Endothelial cell of umbilical vein (primary cell): ENCODE measurements around the gene RBM20. TPM values are rescaled to one million over a fixed set of nuclear protein-coding genes. Genes with fewer than 3 reads are reported as not detected.

ENCODE experiments used
- BruUV-seq: library from RNA; stranded (reverse); fragments of 400-500 nt; replicated peaks from 2 replicates; lab custom pipeline; 2021; lab: Mats Ljungman, UMichigan
- CTCF ChIA-PET: fragments of 300-600, 350-600 bp; sonication (Branson Sonifier 250); formaldehyde crosslinking; loops from one replicate; lab custom pipeline; 2021; ENCODE audit warnings: antibody characterized with exemption, inconsistent platforms; lab: Charles Lee
- POLR2A ChIA-PET: fragments of 300-600, 350-600 bp; sonication (Branson Sonifier 250); formaldehyde crosslinking; loops from one replicate; lab custom pipeline; 2021; ENCODE audit warnings: antibody characterized with exemption, inconsistent platforms; lab: Charles Lee
- DNase-seq: peaks from one replicate; pipeline ENCODE4 v3.0.0-alpha.2; 2011; ENCODE audit warnings: low read depth, low spot score
- FAIRE-seq: peaks from 2 replicates; lab custom pipeline; 2011; peaks lifted over from hg19 to GRCh38; lab: Jason Lieb, UNC
- H2AFZ ChIP-seq: 2 replicates; pipeline ENCODE4 v1.6.0; 2012; ENCODE audit warnings: low read depth, low read length, control low read depth, inconsistent platforms
- H3K27ac ChIP-seq: 2 replicates; pipeline ENCODE4 v1.5.1; 2011; ENCODE audit warnings: low read depth, mild to moderate bottlenecking, control low read depth, low read length, moderate library complexity; ENCODE audit not compliant: insufficient read depth
- H3K27me3 ChIP-seq, 2 experiments: 2 replicates each; pipeline versions ENCODE4 v1.6.0 to v1.6.1; 2011; ENCODE audit warnings: low read length in 2 of 2, mixed read lengths in 1 of 2; ENCODE audit not compliant: control insufficient read depth in 2 of 2, insufficient read depth in 2 of 2
- H3K36me3 ChIP-seq, 2 experiments: 2 replicates in 1 of 2; 3 replicates in 1 of 2; pipeline ENCODE4 v1.5.1; 2011; ENCODE audit warnings: low read length in 2 of 2, mild to moderate bottlenecking in 1 of 2, moderate library complexity in 1 of 2; ENCODE audit not compliant: control insufficient read depth in 2 of 2, insufficient read depth in 2 of 2; ENCODE audit errors: extremely low read depth in 1 of 2
- H3K4me1 ChIP-seq: 3 replicates; pipeline ENCODE4 v1.5.1; 2011; ENCODE audit warnings: mild to moderate bottlenecking, low read length; ENCODE audit not compliant: control insufficient read depth, insufficient read depth; ENCODE audit errors: extremely low read depth
- H3K4me2 ChIP-seq: 2 replicates; pipeline ENCODE4 v1.6.1; 2011; ENCODE audit warnings: low read length, control low read depth, mixed read lengths; ENCODE audit not compliant: insufficient read depth
- H3K4me3 ChIP-seq, 3 experiments: fragments of 200-600 bp in 1 of 3; sonication (generic), shearing (Covaris generic) in 1 of 3; replicated peaks in 1 of 3; 2 replicates each; pipeline ENCODE4 v1.5.1; 2011 to 2016; ENCODE audit warnings: control low read depth in 3 of 3, low read length in 3 of 3, mild to moderate bottlenecking in 2 of 3, inconsistent platforms in 1 of 3, low read depth in 1 of 3, moderate library complexity in 1 of 3; ENCODE audit not compliant: insufficient read depth in 1 of 3
- H3K79me2 ChIP-seq: 2 replicates; pipeline ENCODE4 v1.6.0; 2012; ENCODE audit warnings: low read length, inconsistent platforms; ENCODE audit not compliant: control insufficient read depth, insufficient read depth
- H3K9ac ChIP-seq: replicated peaks from 2 replicates; pipeline ENCODE3; 2011; ENCODE audit warnings: low read length, control low read depth; ENCODE audit not compliant: insufficient read depth; ENCODE audit errors: extremely low read depth
- H3K9me1 ChIP-seq: replicated peaks from 3 replicates; pipeline ENCODE4 v1.6.0; 2011; ENCODE audit warnings: mild to moderate bottlenecking, low read length; ENCODE audit not compliant: control insufficient read depth, insufficient read depth; ENCODE audit errors: extremely low read depth
- H3K9me3 ChIP-seq: replicated peaks from 2 replicates; pipeline ENCODE4 v1.5.1; 2012; ENCODE audit warnings: low read length, inconsistent platforms; ENCODE audit not compliant: control insufficient read depth, insufficient read depth
- H4K20me1 ChIP-seq: replicated peaks from 2 replicates; pipeline ENCODE3; 2011; ENCODE audit warnings: mild to moderate bottlenecking, low read length; ENCODE audit not compliant: control insufficient read depth, insufficient read depth; ENCODE audit errors: extremely low read depth
- CTCF ChIP-seq, 2 donors: IDR thresholded peaks; 1 replicate in 1 of 2; 2 replicates in 1 of 2; pipeline ENCODE4 v1.5.1; 2011; ENCODE audit warnings: low read length in 2 of 2, mild to moderate bottlenecking in 2 of 2, moderate library complexity in 2 of 2, control low read depth in 1 of 2, inconsistent platforms in 1 of 2, low read depth in 1 of 2; ENCODE audit not compliant: insufficient read depth in 1 of 2; ENCODE audit errors: extremely low read depth in 1 of 2
- EZH2 ChIP-seq: IDR thresholded peaks from 2 replicates; pipeline ENCODE4 v1.6.1; 2012; ENCODE audit warnings: borderline replicate concordance, low read depth, mild to moderate bottlenecking, moderate library complexity, low read length, inconsistent platforms; ENCODE audit not compliant: severe bottlenecking
- FOS ChIP-seq: IDR thresholded peaks from 2 replicates; pipeline ENCODE4 v1.6.1; 2011; ENCODE audit warnings: mild to moderate bottlenecking, low read length, moderate library complexity, borderline replicate concordance; ENCODE audit not compliant: insufficient read depth
- GATA2 ChIP-seq: IDR thresholded peaks from 2 replicates; pipeline ENCODE4 v1.7.0; 2011; ENCODE audit warnings: low read depth, mild to moderate bottlenecking, moderate library complexity, mixed read lengths, low read length; ENCODE audit not compliant: insufficient read length, insufficient read depth
- JUN ChIP-seq: IDR thresholded peaks from 2 replicates; pipeline ENCODE4 v1.6.1; 2011; ENCODE audit warnings: borderline replicate concordance, low read depth; ENCODE audit not compliant: insufficient read length, insufficient read depth
- MYC ChIP-seq: IDR thresholded peaks from one replicate; pipeline ENCODE4 v1.6.1; 2011; ENCODE audit warnings: mild to moderate bottlenecking, low read depth, low read length
- POLR2A ChIP-seq: IDR thresholded peaks from 2 replicates; pipeline ENCODE4 v1.6.1; 2012; ENCODE audit warnings: low read depth, mild to moderate bottlenecking, control low read depth, low read length
- POLR2AphosphoS5 ChIP-seq: IDR thresholded peaks from 2 replicates; pipeline ENCODE4 v1.6.1; 2012; ENCODE audit warnings: low read depth, mild to moderate bottlenecking, control low read depth, low read length, moderate library complexity; ENCODE audit not compliant: insufficient read depth
- dilution Hi-C: fragments of 300-500 bp; cut with MboI; formaldehyde crosslinking; loops from one replicate; pipeline ENCODE4 v1.15.0; 2019; ENCODE audit warnings: low sequenced_read_pairs; ENCODE audit not compliant: extremely low pct_ligation_motif_present
- intact Hi-C: fragments of 100-400 bp; cut with micrococcal nuclease; formaldehyde crosslinking; loops from one replicate; pipeline ENCODE4 v1.10.0; 2022
- polyA plus RNA-seq, 4 experiments: library from polyadenylated mRNA; depleted of rRNA in 3 of 4; stranded (reverse) in 3 of 4; unstranded in 1 of 4; fragments of >200 nt; gene quantifications; 2 replicates each; pipeline versions ENCODE4 v1.2.1 to v1.2.3, GENCODE V29; 2011 to 2012; ENCODE audit warnings: missing spikeins in 1 of 4
- total RNA-seq: library from RNA; stranded (reverse); gene quantifications from 2 replicates; pipeline ENCODE4 v1.2.3, GENCODE V29; 2021
- TF ChIP-seq, protein P1 (sequence below): IDR thresholded peaks from 2 replicates; pipeline ENCODE4 v1.6.1; 2011; ENCODE audit not compliant: insufficient read depth, insufficient read length

The RBM20 gene
- total and polyA plus RNA-seq, 2 donors (not counting 3 experiments of a cell fraction or from before 2014, with no cell fraction given): 0.04 TPM; not detected in 1

GRCh38 chr10:110770243-110770642, 126.1 kb downstream of the RBM20 start:
- ChIA-PET POLR2A (no interaction called here), CTCF (no interaction called here)
- Histone ChIP-seq H3K9me3 (no peaks in the 10 kb centered on the region), H4K20me1 (no peaks in the 10 kb centered on the region), H3K9ac (no peak overlapping the region), H3K27ac (no peak overlapping the region), H3K4me2 (no peak overlapping the region), H3K4me3 (no peak overlapping the region), H3K27me3 (peaks cover 2 to 3% of the 10 kb centered on the region in 2 experiments), H3K4me1 (peaks cover 6% of the 10 kb centered on the region), H3K79me2 (no peaks in the 10 kb centered on the region), H2AFZ (no peak overlapping the region), H3K9me1 (no peaks in the 10 kb centered on the region), H3K36me3 (no peaks in the 10 kb centered on the region)
- no TSS peak for BruUV-seq
- intact Hi-C loops (no loop called here), dilution Hi-C loops (no loop called here)
- DNase-seq (no peak), FAIRE-seq (no peak)
- TF ChIP-seq, protein P1, sequence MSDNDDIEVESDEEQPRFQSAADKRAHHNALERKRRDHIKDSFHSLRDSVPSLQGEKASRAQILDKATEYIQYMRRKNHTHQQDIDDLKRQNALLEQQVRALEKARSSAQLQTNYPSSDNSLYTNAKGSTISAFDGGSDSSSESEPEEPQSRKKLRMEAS: no peak
- TF ChIP-seq GATA2 (no peak), POLR2AphosphoS5 (no peak), POLR2A (no peak), EZH2 (no peak), FOS (no peak), CTCF (IDR thresholded peaks at IDR 0.05; ENCODE audit: extremely low read depth in 1 of 2, insufficient read depth in 1 of 2, low read depth in 1 of 2, low read length in 2 of 2) (no peak), JUN (no peak), MYC (no peak)
